Effector CD4-positive, alpha-beta T cell (primary cell): Measurements from ENCODE around the gene OSBPL9.
A peak's percentile ranks its signal among the peaks of the same experiment; 100 is the strongest.
"Not testable (repeated sequence)": the region's sequence is repeated elsewhere in the genome, so short reads cannot be mapped to it uniquely, and the experiment has no call there.

ENCODE experiments used
- DNase-seq: peaks from one replicate; pipeline ENCODE4 v3.0.0-alpha.2; 2020

Gene OSBPL9

GRCh38 chr1:51716746-51717145 is 99.9 kb downstream of the OSBPL9 start:
- DNase-seq, result no peak

GRCh38 chr1:51717842-51718241 is 101.0 kb downstream of the OSBPL9 start:
- no peak for DNase-seq

- no peak for DNase-seq
These were observed 102.3 kb downstream of the OSBPL9 start for GRCh38 chr1:51719146-51719545.

GRCh38 chr1:51724797-51725196 is 107.9 kb downstream of the OSBPL9 start:
- DNase-seq, result no peak

- no peak for DNase-seq
These were observed 109.2 kb downstream of the OSBPL9 start for GRCh38 chr1:51726051-51726450.

- no peak for DNase-seq
These were observed 109.8 kb downstream of the OSBPL9 start for GRCh38 chr1:51726544-51727225.

GRCh38 chr1:51727366-51727765 is 110.5 kb downstream of the OSBPL9 start:
- no peak for DNase-seq

GRCh38 chr1:51728611-51729155 is 111.8 kb downstream of the OSBPL9 start:
- DNase-seq, result no peak

- DNase-seq, result peak; percentile 90
These were observed 112.4 kb downstream of the OSBPL9 start for GRCh38 chr1:51729156-51729823.

- DNase-seq, result no peak
These were observed 113.0 kb downstream of the OSBPL9 start for GRCh38 chr1:51729824-51730301.

- no peak for DNase-seq
These were observed 115.1 kb downstream of the OSBPL9 start for GRCh38 chr1:51731998-51732397.

- DNase-seq, result no peak
These were observed 116.0 kb downstream of the OSBPL9 start for GRCh38 chr1:51732701-51733425.

- not testable (repeated sequence) for DNase-seq
These were observed 116.5 kb downstream of the OSBPL9 start for GRCh38 chr1:51733426-51733774.

- no peak for DNase-seq
These were observed 117.1 kb downstream of the OSBPL9 start for GRCh38 chr1:51733793-51734522.

- no peak for DNase-seq
These were observed 118.2 kb downstream of the OSBPL9 start for GRCh38 chr1:51734896-51735745.

- no peak for DNase-seq
These were observed 118.9 kb downstream of the OSBPL9 start for GRCh38 chr1:51735746-51736254.

GRCh38 chr1:51736702-51737101 is 119.8 kb downstream of the OSBPL9 start:
- DNase-seq, result no peak

GRCh38 chr1:51738681-51739080 is 121.8 kb downstream of the OSBPL9 start:
- no peak for DNase-seq

GRCh38 chr1:51740652-51741051 is 123.8 kb downstream of the OSBPL9 start:
- no peak for DNase-seq

GRCh38 chr1:51741121-51741681 is 124.3 kb downstream of the OSBPL9 start:
- DNase-seq, result no peak
